Keratinocyte (primary cell): ENCODE measurements around the gene MED9.

Experiments used
- CTCF ChIP-seq, 3 experiments: IDR thresholded peaks in 1 of 3; conservative IDR thresholded peaks in 1 of 3; optimal IDR thresholded peaks in 1 of 3; 2 replicates in 2 of 3; 3 replicates in 1 of 3; pipeline versions ENCODE3 to v1.5.1; 2011; ENCODE audit warnings: low read length in 3 of 3, mild to moderate bottlenecking in 3 of 3, moderate library complexity in 2 of 3, control low read depth in 1 of 3, inconsistent platforms in 1 of 3; ENCODE audit not compliant: insufficient read depth in 2 of 3; ENCODE audit errors: extremely low read depth in 1 of 3
- EZH2 ChIP-seq: IDR thresholded peaks from one replicate; pipeline ENCODE4 v1.6.1; 2012; ENCODE audit warnings: inconsistent platforms, mild to moderate bottlenecking, low read length, moderate library complexity

GRCh38 chr17:17469358-17469757 lies 7.4 kb upstream of the MED9 start:
- TF ChIP-seq CTCF (optimal IDR thresholded peaks at IDR 0.05 in 1 of 3, IDR thresholded peaks at IDR 0.05 in 1 of 3, conservative IDR thresholded peaks at IDR 0.05 in 1 of 3; ENCODE audit: extremely low read depth in 1 of 3, insufficient read depth in 2 of 3, low read length in 3 of 3) (no peak), EZH2 (no peak)
